Bone marrow (tissue), 2 donors: ENCODE results near the gene CRTAP.
"Not testable (repeated sequence)": the region's sequence is repeated elsewhere in the genome, so short reads cannot be mapped to it uniquely, and the experiment has no call there.

Source experiments
- DNase-seq, 2 donors: peaks; one replicate each; lab custom pipeline; 2025; lab: John Stamatoyannopoulos, UW

The CRTAP gene

GRCh38 chr3:33174711-33175414, 61.0 kb downstream of the CRTAP start:
- no peak for DNase-seq

- DNase-seq = no peak
These were observed 65.3 kb downstream of the CRTAP start for GRCh38 chr3:33179132-33179531.

GRCh38 chr3:33181229-33181628, 67.4 kb downstream of the CRTAP start:
- no peak for DNase-seq

GRCh38 chr3:33181641-33182040, 67.8 kb downstream of the CRTAP start:
- not testable (repeated sequence) for DNase-seq

GRCh38 chr3:33184863-33185262, 71.0 kb downstream of the CRTAP start:
- no peak for DNase-seq

- no peak for DNase-seq
These were observed 72.9 kb downstream of the CRTAP start for GRCh38 chr3:33186524-33187367.

- no peak for DNase-seq
These were observed 73.5 kb downstream of the CRTAP start for GRCh38 chr3:33187368-33187634.

- DNase-seq = no peak
These were observed 80.5 kb downstream of the CRTAP start for GRCh38 chr3:33194303-33194702.

GRCh38 chr3:33196538-33196937, 82.7 kb downstream of the CRTAP start:
- DNase-seq = no peak
